Measurements from ENCODE around the gene SCD5.

SCD5 gene

DNA sequence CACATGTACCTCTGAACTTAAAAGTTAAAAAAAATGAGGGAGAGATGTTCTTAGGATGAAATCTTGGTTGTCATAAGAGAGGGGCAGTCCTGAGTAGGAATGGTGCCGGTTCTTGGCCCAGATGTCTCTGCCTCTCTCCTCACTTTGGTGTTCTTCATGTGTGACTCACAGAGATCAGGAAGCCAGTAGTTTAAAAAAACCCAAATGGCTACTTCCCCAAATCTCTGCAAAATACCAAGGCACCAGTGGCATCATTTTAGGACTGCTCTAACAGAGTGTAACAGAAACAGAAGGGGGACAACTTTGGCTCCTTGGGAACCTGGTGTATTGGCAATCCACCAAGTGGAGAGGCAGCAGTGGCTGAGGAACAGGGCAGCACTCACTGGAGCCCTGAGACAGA, 116.8 kb downstream of the SCD5 start:
- no peak for DNase-seq

DNA sequence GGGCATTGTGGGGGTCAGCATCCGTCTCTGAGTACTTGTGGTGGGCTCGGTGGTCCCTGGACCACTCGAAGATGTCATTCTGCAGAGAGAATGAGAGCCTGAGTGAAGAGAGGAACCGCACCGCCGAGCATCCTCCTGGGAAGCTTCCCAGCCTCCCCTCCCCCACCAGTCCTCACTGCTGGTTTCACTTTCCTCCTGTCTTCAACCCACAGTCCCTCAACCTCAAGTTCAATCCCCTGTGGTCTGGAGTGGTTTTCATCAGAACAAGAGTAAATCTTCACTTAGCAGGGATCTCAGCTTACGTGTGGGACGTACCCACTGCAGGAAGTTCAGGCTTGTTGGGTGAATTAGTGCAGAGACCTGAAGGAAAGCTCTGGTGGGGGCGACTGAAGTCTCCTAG, 117.8 kb downstream of the SCD5 start:
- DNase-seq = no peak

- DNase-seq = no peak
Measured at GRCh38 chr4:82679531-82679930, 119.1 kb downstream of the SCD5 start.

GRCh38 chr4:82678051-82678450, 120.5 kb downstream of the SCD5 start:
- DNase-seq = no peak

DNA sequence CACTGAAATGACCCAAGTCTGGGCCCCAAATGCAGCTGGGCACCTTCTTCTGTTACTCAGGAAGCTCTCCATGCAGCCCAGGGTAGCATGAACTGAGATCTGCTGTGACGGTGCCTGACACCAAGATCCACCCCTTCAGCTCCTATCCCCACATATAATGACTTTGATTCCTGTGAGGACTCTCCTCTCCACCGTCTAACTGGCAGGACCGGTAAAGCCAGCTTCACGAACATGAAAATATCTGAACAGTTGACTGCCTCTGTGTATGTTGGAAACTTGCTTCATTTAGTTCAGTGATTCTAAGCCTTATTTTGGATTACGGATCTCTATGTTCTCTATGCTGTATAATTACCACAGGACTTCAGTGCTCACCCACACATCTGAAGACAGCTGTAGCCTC, 121.3 kb downstream of the SCD5 start:
- DNase-seq = no peak

DNA sequence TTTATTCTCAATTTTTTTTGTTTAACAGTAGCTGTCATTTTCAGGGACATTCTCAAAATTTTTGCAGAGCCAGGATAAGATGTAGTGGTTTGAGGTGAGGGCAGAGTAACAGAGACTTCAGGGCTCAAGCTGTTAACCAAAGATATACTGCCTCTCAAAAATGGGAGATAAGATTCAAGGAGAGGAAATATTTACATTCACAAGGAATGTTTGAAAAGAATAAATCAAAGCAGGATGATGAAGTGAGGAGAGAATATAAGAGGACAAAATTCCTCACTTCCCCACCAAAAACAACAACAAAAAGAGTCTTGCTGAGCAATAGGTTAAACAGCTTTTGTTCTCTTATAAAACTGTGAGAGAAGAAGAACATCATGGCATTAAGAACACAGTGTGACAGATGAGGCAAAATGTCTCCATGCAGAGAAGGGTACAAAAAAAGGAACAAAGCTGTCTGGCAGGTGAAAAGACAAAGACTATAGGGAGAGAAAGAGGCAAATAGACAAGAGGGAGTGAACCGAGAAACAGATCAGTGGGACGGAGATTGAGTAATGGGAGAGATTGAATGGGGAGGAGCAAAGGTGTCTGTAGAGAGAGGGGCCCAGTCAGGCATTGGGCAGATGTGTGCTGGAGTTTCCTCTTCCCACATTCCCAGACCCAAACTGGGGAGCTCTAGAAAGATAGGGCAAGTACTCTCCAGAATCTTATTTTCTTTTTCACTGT, 130.7 kb downstream of the SCD5 start:
- no peak for DNase-seq

GRCh38 chr4:82666970-82667665, 131.5 kb downstream of the SCD5 start:
- no peak for DNase-seq

GRCh38 chr4:82661181-82661992, 137.2 kb downstream of the SCD5 start:
- no peak for DNase-seq

GRCh38 chr4:82652062-82652461, 146.5 kb downstream of the SCD5 start:
- no peak for DNase-seq

GRCh38 chr4:82650868-82651267, 147.7 kb downstream of the SCD5 start:
- no peak for DNase-seq

DNA sequence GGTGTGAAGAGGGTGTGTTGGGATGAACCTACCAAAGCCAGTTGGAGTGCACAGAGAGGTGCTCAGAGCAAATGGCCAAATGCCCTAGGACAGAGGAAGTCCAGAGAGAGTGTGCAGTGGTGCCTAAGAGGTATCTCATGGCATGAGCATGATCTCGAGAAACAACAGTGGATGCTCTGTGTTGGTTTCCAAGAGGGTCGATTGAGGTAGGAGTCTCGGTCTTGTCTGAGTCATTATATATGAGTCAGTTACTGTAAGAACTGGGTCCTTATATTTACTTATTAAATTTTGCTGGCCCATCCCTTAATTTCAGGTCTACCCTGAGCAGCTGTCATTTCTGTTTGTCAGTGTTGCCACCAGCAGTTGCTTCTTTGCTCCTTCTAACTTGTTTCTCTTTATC, 150.2 kb downstream of the SCD5 start:
- no peak for DNase-seq

DNA sequence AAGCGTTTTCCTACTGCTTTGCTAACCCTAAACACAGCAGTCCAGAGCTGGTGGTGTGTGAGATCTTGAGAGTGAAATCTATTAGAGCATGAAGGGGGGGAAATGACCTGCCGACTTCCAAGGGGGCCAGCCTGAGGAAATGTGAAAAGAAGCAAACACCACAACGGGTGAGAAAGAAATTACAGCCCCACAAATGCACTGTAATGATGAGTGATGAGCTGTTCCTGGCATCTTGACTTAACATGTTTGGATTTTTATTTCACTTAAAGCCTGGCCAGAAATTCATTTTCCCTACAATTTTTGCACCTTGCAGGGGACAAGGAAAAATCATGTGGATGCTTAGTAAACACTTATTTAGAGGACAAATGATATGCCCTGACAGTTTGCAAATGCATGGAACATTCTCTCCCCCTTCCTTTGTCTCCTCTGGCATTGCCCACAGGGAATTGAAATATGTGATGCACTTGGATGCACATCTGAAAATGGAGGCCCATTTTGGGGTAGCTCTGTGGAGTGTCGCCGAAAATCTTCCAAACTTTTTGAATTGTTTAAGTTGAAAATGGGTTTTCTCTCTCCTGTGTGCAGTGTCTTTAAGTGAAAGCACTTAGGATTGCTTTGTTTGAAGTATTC, 152.5 kb downstream of the SCD5 start:
- no peak for DNase-seq

GRCh38 chr4:82644734-82645126, 153.9 kb downstream of the SCD5 start:
- no peak for DNase-seq

GRCh38 chr4:82643994-82644733, 154.4 kb downstream of the SCD5 start:
- DNase-seq = no peak

DNA sequence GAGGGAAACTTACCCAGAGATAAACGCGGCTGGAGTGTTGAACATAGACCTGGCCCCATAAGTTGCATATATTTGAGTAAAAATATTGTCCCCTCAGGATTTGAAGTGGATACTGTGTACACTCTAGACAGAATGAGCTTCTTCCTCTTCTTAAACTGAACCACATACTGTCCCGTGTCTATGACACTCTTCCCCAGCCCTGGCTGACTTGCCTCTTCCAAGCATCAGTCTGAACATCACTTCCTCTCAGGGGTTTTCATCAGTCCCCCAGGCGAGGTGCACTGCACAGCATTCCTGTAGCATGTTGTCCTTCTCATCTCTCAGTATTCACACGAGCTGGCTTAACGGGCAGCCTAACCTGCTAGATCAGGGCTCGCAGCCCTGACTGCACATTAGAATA, 156.3 kb downstream of the SCD5 start:
- no peak for DNase-seq

GRCh38 chr4:82640540-82640939, 158.1 kb downstream of the SCD5 start:
- DNase-seq = no peak

DNA sequence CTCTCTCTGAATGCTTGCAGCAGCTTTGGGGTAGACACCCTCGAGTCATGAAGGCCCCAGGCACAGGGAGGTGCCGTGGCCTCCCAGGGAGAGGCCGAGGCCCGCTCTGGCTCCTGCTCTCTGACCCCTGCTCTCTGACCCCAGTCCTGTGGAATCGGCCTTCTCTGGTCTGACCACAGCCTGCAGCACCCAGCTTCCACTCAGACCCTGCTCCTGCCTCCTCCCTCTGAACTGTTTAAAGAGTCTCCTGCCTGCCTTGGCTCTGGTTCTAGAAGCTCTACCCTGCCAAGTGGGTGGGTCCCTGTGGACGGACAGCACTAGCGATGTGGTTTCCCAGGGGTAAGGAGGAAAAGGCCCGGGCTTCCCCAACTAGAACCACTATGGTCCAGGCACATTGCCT, 158.6 kb downstream of the SCD5 start:
- DNase-seq = no peak

- DNase-seq = no peak
Measured at GRCh38 chr4:82638479-82638878, 160.1 kb downstream of the SCD5 start.

DNA sequence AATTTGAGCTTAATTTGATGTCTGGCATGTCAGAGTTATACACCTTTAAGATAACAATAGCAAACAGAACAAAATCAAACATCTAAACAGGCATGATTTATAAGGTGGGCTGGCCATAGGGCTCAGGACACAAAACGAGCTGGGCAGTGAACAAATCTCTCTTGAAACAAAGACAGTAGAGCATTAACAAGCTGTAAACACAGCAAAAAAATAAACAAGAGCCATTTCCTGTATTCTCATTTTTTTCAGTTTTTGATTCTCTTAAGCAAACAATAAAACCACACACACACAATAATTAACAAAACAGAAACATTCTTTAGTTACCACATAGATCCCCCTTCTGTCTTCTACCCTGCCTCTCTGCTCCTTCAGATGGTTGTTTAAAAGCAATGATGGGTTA, 168.5 kb downstream of the SCD5 start:
- DNase-seq = no peak

DNA sequence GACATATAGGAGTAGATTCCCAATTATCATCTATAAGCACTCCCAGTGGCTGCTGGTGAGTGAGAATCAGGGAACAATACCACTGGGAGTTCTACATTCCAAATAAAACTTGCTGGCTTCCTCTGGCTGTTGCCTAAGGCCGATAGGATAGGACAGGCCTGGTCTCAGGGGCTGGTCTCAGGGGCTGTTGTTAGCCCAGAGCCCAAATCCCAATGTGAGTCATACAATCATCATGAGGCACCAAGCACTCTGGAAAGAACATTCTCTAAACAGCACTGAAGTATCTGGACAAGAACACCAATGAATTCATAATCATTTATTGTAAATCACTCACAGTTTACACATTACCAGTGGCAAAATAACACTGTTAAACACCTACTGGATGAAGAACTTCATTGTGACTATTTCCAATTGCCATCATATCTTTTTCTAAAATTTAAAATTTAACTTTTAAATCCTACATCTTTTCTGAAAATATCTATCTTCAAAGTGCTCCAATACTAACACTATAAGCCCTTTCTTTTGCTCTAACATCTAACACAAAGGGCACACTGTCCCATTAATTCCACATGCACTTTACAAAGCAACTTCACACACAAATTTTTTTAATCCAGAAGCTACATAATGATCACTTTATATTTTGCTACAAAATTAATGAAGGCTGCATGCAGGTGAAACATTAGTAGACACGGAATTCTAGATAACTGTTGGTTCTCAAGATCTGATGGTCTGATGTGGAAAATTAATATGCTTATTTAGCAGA, 169.2 kb downstream of the SCD5 start:
- no peak for DNase-seq

DNA sequence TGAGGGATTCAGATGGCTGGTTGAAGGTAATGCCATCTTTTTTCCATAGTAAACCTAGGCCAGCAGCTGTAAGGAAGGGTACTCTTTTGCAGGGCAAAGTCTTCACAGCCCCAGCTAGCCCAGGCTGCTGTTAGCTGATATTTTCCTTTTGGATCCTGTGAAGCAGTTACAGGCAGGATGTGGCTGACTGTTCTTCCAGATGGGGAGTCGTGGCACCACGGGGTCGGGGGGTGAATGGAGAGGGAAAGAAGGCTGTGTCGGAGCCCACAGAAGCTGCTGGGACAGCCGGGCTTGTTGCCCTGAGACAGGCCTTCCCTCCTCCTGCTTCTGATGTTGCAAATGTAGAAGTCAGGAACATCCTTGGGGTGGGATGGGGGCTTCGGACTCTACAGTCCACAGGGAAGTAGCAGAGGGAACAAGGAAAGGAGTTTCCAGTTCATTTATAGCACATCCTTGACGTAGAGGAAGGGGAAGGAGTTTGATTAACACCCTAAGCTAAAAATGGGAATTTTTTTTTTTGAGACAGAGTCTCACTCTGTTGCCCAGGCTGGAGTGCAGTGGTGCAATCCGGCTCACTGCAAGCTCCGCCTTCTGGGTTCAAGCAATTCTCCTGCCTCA, 172.2 kb downstream of the SCD5 start:
- no peak for DNase-seq

DNA sequence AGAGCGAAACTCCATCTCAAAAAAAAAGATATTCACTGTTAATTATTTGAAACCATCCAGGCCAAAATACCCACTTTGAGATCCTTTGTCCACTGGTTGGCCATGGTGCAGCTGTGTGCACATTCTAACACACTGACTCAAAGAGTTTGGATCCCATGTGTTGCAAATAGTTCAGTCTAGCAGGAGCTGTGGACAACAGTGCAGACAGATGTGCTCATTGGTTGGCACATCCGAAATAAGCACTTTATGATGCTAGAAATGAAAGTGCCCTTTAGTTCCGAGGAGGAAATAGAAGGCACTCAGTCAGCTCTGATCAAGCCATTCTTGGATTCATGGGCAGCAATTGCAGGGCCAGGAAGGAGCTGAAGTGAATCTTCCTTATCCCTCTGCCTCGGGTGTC, 173.8 kb downstream of the SCD5 start:
- DNase-seq = no peak
